GM19455 (cell line): Measurements from ENCODE around the gene GINS2.

Experiments
- ATAC-seq: cut with Tn5 transposase; IDR thresholded peaks from one replicate; pipeline ENCODE4 v1.9.1; 2021; ENCODE audit not compliant: unreplicated experiment

GINS2 gene

GRCh38 chr16:85716680-85717038, 27.9 kb upstream of the GINS2 start:
- ATAC-seq, result no peak

DNA sequence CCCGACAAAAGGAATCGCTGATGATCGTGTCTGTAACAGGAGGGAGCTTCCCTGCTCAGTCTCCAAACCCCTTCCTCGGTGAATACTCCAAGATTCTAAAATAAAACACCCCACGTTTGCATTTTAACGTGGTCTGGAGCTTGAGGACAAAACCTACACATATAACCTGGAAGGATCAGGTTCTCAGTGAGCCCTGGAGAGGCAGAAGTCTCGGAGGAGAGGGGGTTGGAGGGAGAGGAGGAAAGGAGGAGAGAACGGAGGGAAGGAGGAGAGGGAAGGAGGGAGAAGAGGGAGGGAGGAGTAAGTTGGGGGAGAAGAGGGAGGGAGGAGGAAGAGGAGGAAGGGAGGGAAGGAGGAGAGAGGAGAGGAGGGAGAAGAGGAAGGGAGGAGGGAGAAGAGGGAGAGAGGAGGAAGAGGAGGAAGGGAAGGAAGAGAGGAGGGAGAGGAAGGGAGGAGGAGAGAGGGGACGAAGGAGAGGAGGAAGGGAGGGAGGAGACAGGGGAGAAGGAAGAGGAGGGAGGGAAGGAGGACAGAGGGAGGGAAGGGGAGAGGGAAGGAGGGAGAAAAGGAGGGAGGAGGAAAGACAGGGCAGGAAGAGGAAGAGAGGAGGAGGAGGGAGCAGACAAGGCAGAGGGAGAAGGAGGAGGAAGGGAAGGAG, 27.4 kb upstream of the GINS2 start:
- no peak for ATAC-seq

DNA sequence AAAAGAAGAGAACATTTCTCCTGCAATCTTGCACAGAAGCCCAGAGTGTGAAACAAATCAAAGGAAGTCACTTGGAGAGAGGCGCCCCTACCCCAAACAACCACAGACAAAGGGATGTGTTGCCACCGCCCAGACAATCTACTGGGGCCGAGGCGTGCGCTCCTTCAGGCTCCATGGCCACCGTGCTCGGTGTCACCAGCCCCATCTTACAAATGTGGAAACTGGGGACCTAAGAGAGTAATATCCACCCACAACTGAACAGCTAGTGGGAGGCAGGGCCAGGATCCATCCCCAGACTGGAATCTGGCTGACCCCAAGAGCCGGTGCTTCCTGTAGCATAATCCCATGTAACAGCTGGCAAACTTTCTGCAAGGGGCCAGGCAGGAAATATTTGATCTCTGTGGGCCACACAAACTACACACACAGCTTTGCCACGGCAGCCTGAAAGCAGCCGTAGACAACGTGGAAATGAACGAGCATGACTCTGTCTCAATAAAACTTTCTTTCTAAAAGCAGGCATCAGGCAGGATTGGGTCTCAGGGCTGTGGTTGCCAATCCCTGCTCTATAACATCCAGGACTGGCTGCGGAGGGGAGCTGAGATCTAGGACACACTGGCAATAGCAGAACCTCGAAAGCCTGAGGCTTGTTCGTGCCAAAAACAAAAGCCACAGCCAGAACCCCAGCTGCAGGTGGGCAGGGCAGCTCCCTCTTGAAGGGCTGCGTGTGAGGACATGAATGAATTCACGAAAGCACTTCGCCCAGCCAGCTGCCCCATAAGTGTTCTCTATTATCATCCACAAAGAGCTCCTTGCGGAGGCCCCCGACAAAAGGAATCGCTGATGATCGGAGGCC, 26.6 kb upstream of the GINS2 start:
- ATAC-seq, result no peak

DNA sequence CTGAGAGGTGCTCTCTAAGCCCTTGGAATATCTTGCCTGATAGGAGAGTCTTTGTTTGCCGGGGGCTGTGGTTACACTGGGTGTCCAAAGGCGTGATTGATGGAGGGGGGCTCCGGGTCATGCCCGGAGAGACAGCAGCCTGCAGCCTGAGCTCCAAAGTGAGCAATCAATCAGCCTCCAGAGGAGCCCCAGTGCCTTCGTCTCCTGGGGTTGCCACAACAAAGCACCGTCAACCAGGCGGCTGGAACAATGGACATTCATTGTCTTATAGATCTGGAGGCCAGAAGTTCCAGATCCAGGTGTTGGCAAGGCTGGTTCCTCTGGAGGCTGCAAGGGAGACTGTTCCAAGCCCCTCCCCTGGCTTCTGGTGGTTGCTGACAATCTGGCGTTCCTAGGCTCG, 24.0 kb upstream of the GINS2 start:
- no peak for ATAC-seq

DNA sequence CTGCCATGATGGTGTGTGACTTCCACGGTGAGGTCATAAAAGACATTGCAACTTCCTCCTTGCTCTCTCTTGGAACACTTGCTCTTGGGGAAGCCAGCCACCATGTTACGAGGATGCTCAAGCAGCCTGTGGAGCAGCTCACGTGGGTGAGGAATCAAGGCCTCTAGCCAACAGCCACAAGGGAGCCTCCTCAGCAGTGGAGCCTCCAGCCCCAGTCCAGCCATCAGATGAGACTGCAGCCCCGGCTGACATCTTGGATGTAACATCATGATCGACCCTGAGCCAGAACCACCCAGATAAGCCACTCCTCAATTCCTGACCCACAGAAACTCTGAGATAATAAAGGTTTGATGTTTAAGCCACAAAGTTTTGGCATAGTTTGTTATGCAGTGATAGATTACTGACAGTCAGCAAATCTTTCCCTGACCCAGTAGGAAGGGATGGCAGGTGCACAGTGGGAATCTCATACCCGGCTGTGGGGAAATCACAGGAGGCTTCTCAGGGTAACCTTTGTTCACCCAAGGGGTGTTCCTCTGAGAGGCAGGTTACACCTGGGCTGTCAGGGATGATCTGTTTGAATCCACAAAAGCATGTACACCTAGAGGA, 23.3 kb upstream of the GINS2 start:
- ATAC-seq, result no peak

DNA sequence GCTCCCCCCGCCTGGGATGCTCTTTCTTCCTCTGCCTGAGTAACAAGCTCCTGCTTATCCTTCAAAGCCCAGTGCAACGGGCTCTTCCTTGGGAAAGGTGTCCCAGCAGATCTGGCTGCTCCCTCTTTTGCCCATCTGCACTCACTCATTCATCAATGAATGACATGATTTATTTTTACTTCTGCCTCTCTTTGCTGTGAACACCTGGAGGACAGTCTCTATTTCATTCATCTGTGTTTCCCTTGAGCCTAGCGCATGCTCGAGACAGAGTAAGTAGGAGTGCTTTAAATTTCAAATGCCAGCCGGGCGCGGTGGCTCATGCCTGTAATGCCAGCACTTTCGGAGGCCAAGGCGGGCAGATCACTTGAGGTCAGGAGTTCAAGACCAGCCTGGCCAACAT, 22.0 kb upstream of the GINS2 start:
- no peak for ATAC-seq

GRCh38 chr16:85709766-85710585, 21.2 kb upstream of the GINS2 start:
- no peak for ATAC-seq

- no peak for ATAC-seq
Observed at GRCh38 chr16:85708338-85708737, 19.6 kb upstream of the GINS2 start.

DNA sequence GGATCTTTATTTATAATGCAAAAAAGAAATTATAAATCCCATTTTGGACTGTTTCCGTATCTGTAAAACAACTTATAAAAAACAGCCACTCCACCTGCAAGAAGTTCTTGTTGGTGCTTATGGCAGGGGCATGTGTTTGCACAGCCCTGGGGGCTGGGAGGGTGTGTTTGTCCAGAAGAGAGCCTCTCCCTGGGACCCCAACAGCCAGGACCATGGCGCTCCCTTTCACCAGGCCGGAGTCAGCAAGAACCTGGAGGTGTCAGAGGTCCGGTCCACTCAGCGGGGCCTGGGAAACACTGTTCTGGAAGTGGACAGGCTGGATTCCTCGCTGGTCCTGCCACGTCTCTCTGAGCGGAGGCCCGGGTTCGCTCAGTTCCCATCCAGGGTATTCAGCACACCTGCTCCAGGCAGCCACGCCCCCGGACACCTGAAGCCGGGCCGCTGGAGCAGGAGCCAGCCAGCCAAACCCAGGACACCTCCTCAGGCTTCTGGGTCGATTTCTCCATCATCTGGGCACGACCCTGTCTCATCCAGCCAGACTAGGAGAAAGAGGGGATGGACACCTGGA, 18.9 kb upstream of the GINS2 start:
- ATAC-seq, result no peak

- no peak for ATAC-seq
Observed at GRCh38 chr16:85706449-85707034, 17.8 kb upstream of the GINS2 start.

GRCh38 chr16:85704900-85705846, 16.4 kb upstream of the GINS2 start:
- no peak for ATAC-seq

GRCh38 chr16:85704011-85704410, 15.3 kb upstream of the GINS2 start:
- ATAC-seq, result no peak

DNA sequence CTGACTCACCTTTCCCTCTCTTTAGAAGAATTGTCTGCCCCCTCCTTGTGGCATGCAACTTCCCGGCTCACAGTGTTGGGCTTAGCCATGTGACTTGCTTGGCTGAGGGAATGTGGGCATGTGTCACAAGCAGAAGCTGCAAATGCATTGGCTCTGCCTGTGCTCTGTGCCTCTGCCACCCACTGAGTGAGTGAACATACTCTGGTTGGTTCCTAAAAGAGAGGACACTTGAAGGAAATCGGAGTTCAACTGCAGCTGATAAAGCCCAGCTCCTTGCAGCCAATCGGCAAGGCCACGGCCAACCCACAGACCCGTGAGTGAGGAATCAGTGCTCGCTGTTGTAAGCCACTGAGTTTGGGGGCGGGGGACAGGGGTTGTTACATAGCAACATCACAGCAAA, 10.9 kb upstream of the GINS2 start:
- ATAC-seq, result no peak

- ATAC-seq, result no peak
Observed at GRCh38 chr16:85698935-85699558, 10.3 kb upstream of the GINS2 start.

- ATAC-seq, result no peak
Observed at GRCh38 chr16:85698459-85698891, 9.7 kb upstream of the GINS2 start.

DNA sequence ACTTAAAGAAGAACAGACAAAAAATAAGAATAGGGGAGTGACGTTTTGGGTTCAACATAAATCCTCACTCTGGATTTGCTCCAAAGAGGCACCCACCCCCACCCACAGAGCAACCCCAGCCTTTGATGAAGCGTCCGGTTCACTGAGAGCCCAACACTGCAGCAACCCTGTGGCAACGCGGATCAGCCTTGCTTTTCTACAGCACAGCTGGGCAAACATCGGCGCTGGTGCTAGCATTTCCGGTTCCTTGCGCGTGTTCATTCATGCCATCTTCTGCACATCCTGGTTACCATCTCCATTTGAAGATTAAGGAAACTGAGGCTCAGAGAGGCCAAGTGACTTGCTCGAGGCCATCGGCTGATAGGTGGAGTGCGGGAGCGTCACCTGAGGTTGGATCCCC, 8.7 kb upstream of the GINS2 start:
- no peak for ATAC-seq

DNA sequence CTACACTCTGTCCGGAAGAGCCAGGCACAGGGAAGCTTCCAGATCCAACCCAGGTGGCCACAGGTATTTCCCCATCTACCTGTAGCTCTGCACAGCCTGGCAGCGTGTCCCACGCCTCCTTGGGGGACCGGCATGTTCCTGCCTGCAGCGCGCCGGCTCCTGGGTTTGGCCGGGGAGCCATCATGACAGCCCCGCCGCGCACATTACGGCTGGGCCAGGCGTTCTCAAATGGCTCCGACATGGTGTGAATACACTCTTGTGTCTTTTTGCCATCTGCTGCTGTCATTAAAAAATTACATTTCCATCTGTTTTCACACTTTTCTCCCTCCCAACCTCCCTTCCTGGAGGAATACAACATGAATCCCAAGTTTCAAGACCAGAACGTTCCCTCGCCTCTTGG, 8.0 kb upstream of the GINS2 start:
- no peak for ATAC-seq

- no peak for ATAC-seq
Observed at GRCh38 chr16:85695196-85696128, 6.7 kb upstream of the GINS2 start.
